ENCODE results near the gene CUTC. TPM values are rescaled to one million over a fixed set of nuclear protein-coding genes. Genes with fewer than 3 reads are reported as not detected.
A peak's percentile ranks its signal among the peaks of the same experiment; 100 is the strongest.

CUTC gene
- total and polyA plus RNA-seq, 4 donors: 13.0 to 24.7 (median 20.6) TPM

DNA sequence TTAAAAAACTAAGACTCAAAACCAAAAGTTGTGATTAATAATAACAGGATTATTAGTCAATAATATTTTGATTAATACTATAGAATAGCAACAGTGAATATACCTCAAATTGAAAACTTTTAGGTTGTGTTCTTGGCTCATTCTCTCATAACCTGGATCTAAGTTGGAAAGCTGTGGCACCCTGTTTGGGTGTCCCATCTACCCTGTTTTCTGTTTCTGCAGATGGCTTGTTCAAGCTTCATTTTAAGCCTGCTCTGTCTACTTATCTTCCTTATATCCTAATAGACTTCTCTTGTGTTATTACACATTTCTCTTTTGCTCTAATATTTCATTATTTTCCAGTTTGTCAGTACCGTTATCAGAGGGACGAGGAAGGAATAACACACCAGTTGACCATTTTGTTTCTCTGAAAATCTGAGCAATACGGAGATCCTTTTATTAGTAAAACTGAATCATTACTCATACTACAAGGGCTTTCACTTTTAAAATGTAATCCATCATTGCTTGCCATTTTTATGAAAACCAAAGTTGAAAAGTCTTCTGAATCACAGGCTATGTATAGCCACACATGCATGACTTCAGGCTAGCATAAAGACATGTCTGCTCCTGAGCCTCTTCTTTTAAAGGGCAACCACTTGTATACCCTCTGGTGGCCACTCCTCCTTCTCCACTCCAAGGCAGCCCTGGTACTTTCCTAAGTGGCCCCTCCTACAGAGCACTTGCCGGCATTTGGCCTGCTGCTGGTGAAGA, 22.4 kb upstream of the CUTC start:
- 57 to 90% methylated on average over 4 of the region's 4 CpGs for WGBS, 2 donors
- H3K36me3 ChIP-seq (ENCODE audit: control insufficient read depth in 4 of 4, insufficient read depth in 4 of 4, low read length in 4 of 4): peaks cover 9 to 24% (median 15%) of the 10 kb centered on the region in 4 donors
- peaks cover 0 to 5% (median 0%) of the 10 kb centered on the region in 5 donors for H3K4me1 ChIP-seq (ENCODE audit: control insufficient read depth in 5 of 5, insufficient read depth in 5 of 5, low read length in 5 of 5)
- no peak for TF ChIP-seq CTCF (IDR thresholded peaks at IDR 0.05; ENCODE audit: control extremely low read depth, extremely low read depth)
- no peaks in the 10 kb centered on the region for H3K27me3 ChIP-seq (ENCODE audit: control insufficient read depth in 3 of 3, insufficient read depth in 3 of 3, low read length in 2 of 3)
- DNase-seq (no peak), ATAC-seq (ENCODE audit: insufficient read depth, low FRiP score) (no peak)
- no peak overlapping the region for H3K9ac ChIP-seq (ENCODE audit: insufficient read depth in 1 of 2, low read length in 2 of 2)
- no peak overlapping the region for H3K4me3 ChIP-seq
- H3K27ac ChIP-seq (ENCODE audit: low read depth in 1 of 2, low read length in 1 of 2): peak overlapping the region in 1 of 2 donors; percentile 31
- H3K9me3 ChIP-seq (ENCODE audit: control insufficient read depth in 4 of 4, insufficient read depth in 3 of 4, low read length in 3 of 4): no peaks in the 10 kb centered on the region

DNA sequence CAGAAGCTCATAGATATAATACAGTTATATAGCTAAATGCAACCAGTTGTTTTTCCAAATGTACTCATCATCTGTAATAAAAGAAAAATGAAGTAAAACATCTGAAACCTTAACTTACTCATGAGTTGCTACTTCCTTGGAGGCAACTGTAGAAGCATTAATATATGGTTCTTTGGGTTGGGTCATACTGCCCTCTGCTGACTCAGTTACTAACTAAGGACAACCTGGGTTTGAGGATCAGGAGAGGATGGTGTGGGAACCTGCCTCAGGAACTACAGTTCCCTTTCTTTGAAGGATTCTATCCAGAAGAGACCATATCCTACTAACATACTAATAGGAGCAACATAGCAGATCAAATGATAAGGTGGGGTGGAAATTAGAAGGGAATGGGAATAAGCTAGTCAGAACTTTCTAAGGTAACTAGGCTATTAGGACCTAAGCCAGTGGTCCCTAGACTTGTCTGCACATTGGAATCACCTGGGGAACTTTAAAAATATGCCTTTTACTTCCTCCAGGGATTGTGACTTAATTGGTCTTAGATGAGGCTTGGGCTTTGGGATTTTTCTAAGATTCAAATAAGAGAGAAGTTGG, 20.8 kb upstream of the CUTC start:
- H3K36me3 ChIP-seq (ENCODE audit: control insufficient read depth in 4 of 4, insufficient read depth in 4 of 4, low read length in 4 of 4): peaks cover 11 to 20% (median 12%) of the 10 kb centered on the region in 4 donors
- ATAC-seq (ENCODE audit: insufficient read depth, low FRiP score) (no peak), DNase-seq (peak in 2 of 3 donors; percentile 63 to 68)
- H3K9ac ChIP-seq (ENCODE audit: insufficient read depth in 1 of 2, low read length in 2 of 2): no peak overlapping the region
- H3K27ac ChIP-seq (ENCODE audit: low read depth in 1 of 2, low read length in 1 of 2): no peak overlapping the region
- TF ChIP-seq CTCF (IDR thresholded peaks at IDR 0.05; ENCODE audit: control extremely low read depth, extremely low read depth): peak; percentile 62
- no peaks in the 10 kb centered on the region for H3K9me3 ChIP-seq (ENCODE audit: control insufficient read depth in 4 of 4, insufficient read depth in 3 of 4, low read length in 3 of 4)
- peaks cover 0 to 5% (median 0%) of the 10 kb centered on the region in 5 donors for H3K4me1 ChIP-seq (ENCODE audit: control insufficient read depth in 5 of 5, insufficient read depth in 5 of 5, low read length in 5 of 5)
- H3K27me3 ChIP-seq (ENCODE audit: control insufficient read depth in 3 of 3, insufficient read depth in 3 of 3, low read length in 2 of 3): no peaks in the 10 kb centered on the region
- H3K4me3 ChIP-seq: no peak overlapping the region

GRCh38 chr10:99714446-99714845, 17.6 kb upstream of the CUTC start:
- DNase-seq: no peak
- TF ChIP-seq CTCF (IDR thresholded peaks at IDR 0.05; ENCODE audit: control extremely low read depth, extremely low read depth): no peak
- H3K9ac ChIP-seq (ENCODE audit: insufficient read depth in 1 of 2, low read length in 2 of 2): no peak overlapping the region
- no peaks in the 10 kb centered on the region for H3K27me3 ChIP-seq (ENCODE audit: control insufficient read depth in 3 of 3, insufficient read depth in 3 of 3, low read length in 2 of 3)
- no peaks in the 10 kb centered on the region for H3K9me3 ChIP-seq (ENCODE audit: control insufficient read depth in 4 of 4, insufficient read depth in 3 of 4, low read length in 3 of 4)
- WGBS, 2 donors: 90 to 92% methylated on average over 5 of the region's 5 CpGs
- no peak overlapping the region for H3K27ac ChIP-seq (ENCODE audit: low read depth in 1 of 2, low read length in 1 of 2)
- no peak overlapping the region for H3K4me3 ChIP-seq
- H3K4me1 ChIP-seq (ENCODE audit: control insufficient read depth in 5 of 5, insufficient read depth in 5 of 5, low read length in 5 of 5): peaks cover 0 to 2% (median 0%) of the 10 kb centered on the region in 5 donors
- no peak for ATAC-seq (ENCODE audit: insufficient read depth, low FRiP score)
- H3K36me3 ChIP-seq (ENCODE audit: control insufficient read depth in 4 of 4, insufficient read depth in 4 of 4, low read length in 4 of 4): peaks cover 8 to 34% (median 19%) of the 10 kb centered on the region in 4 donors

All from lung (tissue), 12 donors.